Measurements from ENCODE around the gene GFRA3. TPM values are rescaled to one million over a fixed set of nuclear protein-coding genes. Genes with fewer than 3 reads are reported as not detected.

Gene GFRA3
- total RNA-seq, 1 donor = not detected

DNA sequence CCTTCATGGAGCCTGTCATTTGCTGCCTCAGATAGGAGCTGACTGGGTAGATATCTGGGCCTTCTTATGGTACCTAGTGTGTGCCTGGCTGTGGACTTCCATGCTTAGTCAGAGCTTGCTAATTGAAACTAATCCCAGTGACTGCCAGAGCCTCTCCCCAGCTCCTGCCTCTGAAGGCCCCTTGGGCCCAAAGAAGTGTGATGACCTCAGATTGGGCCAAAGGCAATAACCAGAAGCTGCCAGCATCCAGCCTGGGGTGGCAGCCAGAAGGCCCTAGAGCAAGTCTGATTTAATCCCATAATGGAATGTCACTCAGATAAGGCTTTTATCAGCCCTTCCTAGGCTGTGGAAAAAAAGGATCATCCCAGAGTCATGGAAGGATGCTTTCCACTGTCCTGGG is 44.2 kb downstream of the GFRA3 start:
- H3K4me2 ChIP-seq (ENCODE audit: insufficient read depth, low read length) = no peak overlapping the region
- DNase-seq (ENCODE audit: insufficient read length, low spot score, missing footprints) = no peak
- peaks cover 2% of the 10 kb centered on the region for H3K27me3 ChIP-seq (ENCODE audit: insufficient read depth, low read length)
- TF ChIP-seq, protein P1, sequence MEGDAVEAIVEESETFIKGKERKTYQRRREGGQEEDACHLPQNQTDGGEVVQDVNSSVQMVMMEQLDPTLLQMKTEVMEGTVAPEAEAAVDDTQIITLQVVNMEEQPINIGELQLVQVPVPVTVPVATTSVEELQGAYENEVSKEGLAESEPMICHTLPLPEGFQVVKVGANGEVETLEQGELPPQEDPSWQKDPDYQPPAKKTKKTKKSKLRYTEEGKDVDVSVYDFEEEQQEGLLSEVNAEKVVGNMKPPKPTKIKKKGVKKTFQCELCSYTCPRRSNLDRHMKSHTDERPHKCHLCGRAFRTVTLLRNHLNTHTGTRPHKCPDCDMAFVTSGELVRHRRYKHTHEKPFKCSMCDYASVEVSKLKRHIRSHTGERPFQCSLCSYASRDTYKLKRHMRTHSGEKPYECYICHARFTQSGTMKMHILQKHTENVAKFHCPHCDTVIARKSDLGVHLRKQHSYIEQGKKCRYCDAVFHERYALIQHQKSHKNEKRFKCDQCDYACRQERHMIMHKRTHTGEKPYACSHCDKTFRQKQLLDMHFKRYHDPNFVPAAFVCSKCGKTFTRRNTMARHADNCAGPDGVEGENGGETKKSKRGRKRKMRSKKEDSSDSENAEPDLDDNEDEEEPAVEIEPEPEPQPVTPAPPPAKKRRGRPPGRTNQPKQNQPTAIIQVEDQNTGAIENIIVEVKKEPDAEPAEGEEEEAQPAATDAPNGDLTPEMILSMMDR (IDR thresholded peaks at IDR 0.05; ENCODE audit: extremely low read depth, low read depth, low read length) = no peak
- H3K79me2 ChIP-seq (ENCODE audit: insufficient read depth, low read length) = no peaks in the 10 kb centered on the region
- H4K20me1 ChIP-seq (ENCODE audit: insufficient read depth, low read length) = no peaks in the 10 kb centered on the region
- no peaks in the 10 kb centered on the region for H3K9me3 ChIP-seq (ENCODE audit: low read depth, low read length)
- H3K4me1 ChIP-seq (ENCODE audit: insufficient read depth, low read length) = peaks cover 17% of the 10 kb centered on the region
- no peak overlapping the region for H3K27ac ChIP-seq (ENCODE audit: low read depth, low read length)
- H3K36me3 ChIP-seq (ENCODE audit: insufficient read depth, low read length) = no peaks in the 10 kb centered on the region
- H2AFZ ChIP-seq (ENCODE audit: low read length) = no peak overlapping the region
- no peak overlapping the region for H3K4me3 ChIP-seq (ENCODE audit: insufficient read depth, low read length)

DNA sequence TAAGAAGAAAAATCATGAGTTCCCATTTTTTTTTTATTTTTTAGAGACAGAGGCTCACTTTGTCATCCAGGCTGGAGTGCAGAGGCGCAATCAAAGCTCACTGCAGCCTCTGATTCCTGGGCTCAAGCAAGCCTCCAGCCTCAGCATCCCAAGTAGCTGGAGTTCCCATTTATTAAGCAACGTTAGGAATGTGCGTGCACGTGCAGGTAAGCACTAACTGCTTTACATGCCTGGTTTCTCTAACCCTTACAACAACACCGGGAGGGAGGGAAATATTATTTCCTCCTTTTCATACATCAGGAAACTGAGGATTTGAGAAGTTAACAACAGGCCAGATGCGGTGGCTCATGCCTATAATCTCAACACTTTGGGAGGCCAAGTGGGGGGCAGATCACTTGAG is 45.0 kb downstream of the GFRA3 start:
- no peak overlapping the region for H3K4me2 ChIP-seq (ENCODE audit: insufficient read depth, low read length)
- H3K27me3 ChIP-seq (ENCODE audit: insufficient read depth, low read length) = peaks cover 2% of the 10 kb centered on the region
- no peak overlapping the region for H3K27ac ChIP-seq (ENCODE audit: low read depth, low read length)
- H3K4me3 ChIP-seq (ENCODE audit: insufficient read depth, low read length) = no peak overlapping the region
- H2AFZ ChIP-seq (ENCODE audit: low read length) = no peak overlapping the region
- no peaks in the 10 kb centered on the region for H3K36me3 ChIP-seq (ENCODE audit: insufficient read depth, low read length)
- TF ChIP-seq, protein P1 (IDR thresholded peaks at IDR 0.05; ENCODE audit: extremely low read depth, low read depth, low read length) = no peak
- no peaks in the 10 kb centered on the region for H3K9me3 ChIP-seq (ENCODE audit: low read depth, low read length)
- H3K4me1 ChIP-seq (ENCODE audit: insufficient read depth, low read length) = peaks cover 17% of the 10 kb centered on the region
- no peaks in the 10 kb centered on the region for H4K20me1 ChIP-seq (ENCODE audit: insufficient read depth, low read length)
- DNase-seq (ENCODE audit: insufficient read length, low spot score, missing footprints) = no peak
- no peaks in the 10 kb centered on the region for H3K79me2 ChIP-seq (ENCODE audit: insufficient read depth, low read length)

DNA sequence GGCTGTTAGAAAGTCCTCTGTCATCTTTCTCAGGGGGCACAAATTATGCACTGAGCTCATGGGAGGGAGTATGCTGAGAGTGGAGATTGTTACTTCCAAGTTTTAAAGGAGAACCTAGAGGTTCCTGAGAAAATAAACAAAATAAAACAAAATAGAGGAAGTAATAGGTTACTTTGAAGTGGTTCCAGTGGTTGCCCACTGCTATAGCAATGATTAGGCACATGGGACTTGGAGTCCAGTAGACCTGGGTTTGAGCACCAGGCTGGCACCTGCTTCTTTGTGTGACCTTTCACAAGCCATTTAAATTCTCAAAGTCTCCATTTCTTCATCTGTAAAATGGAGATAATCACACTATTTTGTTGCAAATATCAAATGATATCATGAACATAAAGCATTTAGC is 47.5 kb downstream of the GFRA3 start:
- H3K4me3 ChIP-seq (ENCODE audit: insufficient read depth, low read length) = no peak overlapping the region
- H2AFZ ChIP-seq (ENCODE audit: low read length) = no peak overlapping the region
- TF ChIP-seq, protein P1 (IDR thresholded peaks at IDR 0.05; ENCODE audit: extremely low read depth, low read depth, low read length) = no peak
- H3K36me3 ChIP-seq (ENCODE audit: insufficient read depth, low read length) = no peaks in the 10 kb centered on the region
- no peak overlapping the region for H3K4me2 ChIP-seq (ENCODE audit: insufficient read depth, low read length)
- H3K27ac ChIP-seq (ENCODE audit: low read depth, low read length) = no peak overlapping the region
- no peaks in the 10 kb centered on the region for H3K9me3 ChIP-seq (ENCODE audit: low read depth, low read length)
- H3K79me2 ChIP-seq (ENCODE audit: insufficient read depth, low read length) = no peaks in the 10 kb centered on the region
- peaks cover 17% of the 10 kb centered on the region for H3K4me1 ChIP-seq (ENCODE audit: insufficient read depth, low read length)
- no peak for DNase-seq (ENCODE audit: insufficient read length, low spot score, missing footprints)
- H4K20me1 ChIP-seq (ENCODE audit: insufficient read depth, low read length) = no peaks in the 10 kb centered on the region
- H3K27me3 ChIP-seq (ENCODE audit: insufficient read depth, low read length) = no peaks in the 10 kb centered on the region

DNA sequence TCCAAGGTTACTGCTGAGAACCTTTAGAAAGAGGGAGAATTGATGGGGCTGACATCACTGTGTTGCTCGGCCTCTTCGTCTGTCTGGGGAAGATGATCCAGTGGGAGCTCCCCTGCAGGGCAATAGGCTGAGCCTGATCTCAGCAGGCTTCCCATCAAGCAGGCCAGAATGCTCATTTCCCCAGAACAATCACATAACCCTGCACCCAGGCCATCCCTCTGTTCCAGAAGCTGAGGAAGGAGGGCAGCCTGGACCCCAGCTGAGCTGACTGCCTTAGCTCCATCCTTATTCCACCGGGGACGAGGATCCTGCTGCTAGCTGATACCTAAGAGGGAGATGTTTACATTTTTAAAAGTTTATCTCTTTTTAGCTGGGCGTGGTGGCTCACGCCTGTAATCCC is 49.7 kb downstream of the GFRA3 start:
- Histone ChIP-seq H2AFZ (ENCODE audit: low read length) (no peak overlapping the region), H3K4me3 (ENCODE audit: insufficient read depth, low read length) (no peak overlapping the region), H3K27me3 (ENCODE audit: insufficient read depth, low read length) (no peaks in the 10 kb centered on the region), H3K9me3 (ENCODE audit: low read depth, low read length) (no peaks in the 10 kb centered on the region), H3K27ac (ENCODE audit: low read depth, low read length) (no peak overlapping the region), H3K4me1 (ENCODE audit: insufficient read depth, low read length) (no peaks in the 10 kb centered on the region), H3K4me2 (ENCODE audit: insufficient read depth, low read length) (no peak overlapping the region), H3K36me3 (ENCODE audit: insufficient read depth, low read length) (no peaks in the 10 kb centered on the region), H3K79me2 (ENCODE audit: insufficient read depth, low read length) (no peaks in the 10 kb centered on the region), H4K20me1 (ENCODE audit: insufficient read depth, low read length) (no peaks in the 10 kb centered on the region)
- TF ChIP-seq, protein P1 (IDR thresholded peaks at IDR 0.05; ENCODE audit: extremely low read depth, low read depth, low read length) = no peak
- no peak for DNase-seq (ENCODE audit: insufficient read length, low spot score, missing footprints)

Measured in osteoblast (primary cell).